A549 (cell line): ENCODE results near the gene NEK1. TPM values are rescaled to one million over a fixed set of nuclear protein-coding genes. Genes with fewer than 3 reads are reported as not detected.

ENCODE experiments used
- ATAC-seq, 2 experiments: fragments of 200-7000 bp in 1 of 2; fragments of >200 bp in 1 of 2; cut with Nextera tagmentation in 1 of 2; cut with Tn5 transposase in 1 of 2; 3 replicates each; pipeline versions ENCODE4 v1.8.0 to v1.9.1; 2018 to 2020; ENCODE audit warnings: mild to moderate bottlenecking in 1 of 2, moderate library complexity in 1 of 2
- CTCF ChIA-PET: fragments of 300-600 bp; sonication (Branson Sonifier 250); formaldehyde crosslinking; extraction: SDS; loops from one replicate; lab custom pipeline; 2021; ENCODE audit warnings: antibody characterized with exemption, inconsistent platforms; lab: Yijun Ruan, JAX
- POLR2A ChIA-PET: fragments of 350-600 bp; formaldehyde crosslinking; extraction: SDS; loops from one replicate; lab custom pipeline; 2021; ENCODE audit warnings: antibody characterized with exemption, inconsistent platforms; lab: Yijun Ruan, JAX
- DNase-seq, 2 experiments: peaks; one replicate each; pipeline versions ENCODE4 v3.0.0 to v3.0.0-alpha.2; 2011 to 2016; ENCODE audit warnings: low read depth in 1 of 2, low spot score in 1 of 2
- FAIRE-seq: peaks from 2 replicates; lab custom pipeline; 2011; peaks lifted over from hg19 to GRCh38; lab: Jason Lieb, UNC
- H3K27ac ChIP-seq, 2 experiments: fragments of >200 bp; sonication (Bioruptor Twin); formaldehyde crosslinking; 3 replicates each; pipeline ENCODE4 v1.5.1; 2016 to 2017
- H3K4me1 ChIP-seq: fragments of >200 bp; sonication (Bioruptor Twin); formaldehyde crosslinking; 3 replicates; pipeline ENCODE4 v1.6.1; 2016
- H3K4me2 ChIP-seq: fragments of >200 bp; sonication (Bioruptor Twin); formaldehyde crosslinking; 3 replicates; pipeline ENCODE4 v1.6.1; 2016
- H3K4me3 ChIP-seq: fragments of >200 bp; sonication (Bioruptor Twin); formaldehyde crosslinking; 3 replicates; pipeline ENCODE4 v1.5.1; 2016
- H3K9me3 ChIP-seq: fragments of >200 bp; sonication (Bioruptor Twin); formaldehyde crosslinking; 3 replicates; pipeline ENCODE4 v1.6.1; 2016
- ATOH8 ChIP-seq: fragments of 250-450 bp; sonication (Bioruptor Pico); IDR thresholded peaks from 2 replicates; pipeline ENCODE4 v1.5.0; 2020; ENCODE audit warnings: low read depth, mild to moderate bottlenecking, moderate library complexity
- BHLHE40 ChIP-seq: IDR thresholded peaks from 2 replicates; pipeline ENCODE4 v1.6.1; 2012; ENCODE audit warnings: low read depth, low read length, inconsistent platforms
- CBX2 ChIP-seq: fragments of 200-600 bp; sonication (generic); IDR thresholded peaks from 2 replicates; pipeline ENCODE4 v1.6.1; 2016; ENCODE audit warnings: low read depth, mild to moderate bottlenecking, borderline replicate concordance
- CTCF ChIP-seq: fragments of >200 bp; sonication (Bioruptor Twin); formaldehyde crosslinking; IDR thresholded peaks from 3 replicates; pipeline ENCODE4 v1.5.1; 2016
- E2F6 ChIP-seq: IDR thresholded peaks from 2 replicates; pipeline ENCODE4 v1.6.1; 2012; ENCODE audit warnings: low read depth, borderline replicate concordance
- FOSB ChIP-seq: fragments of 250-450 bp; sonication (Bioruptor Pico); IDR thresholded peaks from 2 replicates; pipeline ENCODE4 v1.5.0; 2020; ENCODE audit warnings: mild to moderate bottlenecking, moderate library complexity
- FOXS1 ChIP-seq: fragments of 250-450 bp; sonication (Bioruptor Pico); IDR thresholded peaks from 2 replicates; pipeline ENCODE4 v1.5.0; 2020; ENCODE audit warnings: mild to moderate bottlenecking, moderate library complexity
- GATA3 ChIP-seq: IDR thresholded peaks from 2 replicates; pipeline ENCODE4 v1.6.1; 2012; ENCODE audit warnings: borderline replicate concordance
- HMGXB4 ChIP-seq: fragments of 250-450 bp; sonication (Bioruptor Pico); IDR thresholded peaks from 2 replicates; pipeline ENCODE4 v1.5.0; 2021; ENCODE audit warnings: mild to moderate bottlenecking, moderate library complexity, borderline replicate concordance
- HOXB5 ChIP-seq: fragments of 250-450 bp; sonication (Bioruptor Pico); IDR thresholded peaks from 2 replicates; pipeline ENCODE4 v1.5.0; 2020; ENCODE audit warnings: mild to moderate bottlenecking, moderate library complexity
- JUNB ChIP-seq: fragments of >200 bp; sonication (Bioruptor Twin); formaldehyde crosslinking; IDR thresholded peaks from 2 replicates; pipeline ENCODE4 v1.6.1; 2016
- KDM5A ChIP-seq: fragments of 200-600 bp; sonication (generic); IDR thresholded peaks from 2 replicates; pipeline ENCODE4 v1.6.1; 2016; ENCODE audit warnings: antibody characterized with exemption, mild to moderate bottlenecking
- MAZ ChIP-seq: fragments of 150-350 bp; IDR thresholded peaks from 2 replicates; pipeline ENCODE4 v1.6.1; 2014; ENCODE audit warnings: antibody characterized with exemption, low read depth, low read length, borderline replicate concordance
- NPAS2 ChIP-seq: fragments of 250-450 bp; sonication (Bioruptor Pico); IDR thresholded peaks from 2 replicates; pipeline ENCODE4 v1.8.0; 2022; ENCODE audit warnings: mild to moderate bottlenecking, moderate library complexity, borderline replicate concordance
- POLR2A ChIP-seq: IDR thresholded peaks from 2 replicates; pipeline ENCODE4 v1.6.1; 2012; ENCODE audit warnings: mild to moderate bottlenecking, low read length
- REST ChIP-seq: fragments of 200-600 bp; sonication (generic); IDR thresholded peaks from 2 replicates; pipeline ENCODE4 v1.6.1; 2016; ENCODE audit warnings: antibody characterized with exemption, mild to moderate bottlenecking, moderate library complexity
- SMC3 ChIP-seq: fragments of >200 bp; sonication (Bioruptor Twin); formaldehyde crosslinking; IDR thresholded peaks from 3 replicates; pipeline ENCODE4 v1.6.1; 2018; ENCODE audit warnings: inconsistent platforms
- SREBF2 ChIP-seq: fragments of 450-650 bp; IDR thresholded peaks from 2 replicates; pipeline ENCODE4 v1.6.1; 2014; ENCODE audit warnings: mild to moderate bottlenecking, moderate library complexity
- TFCP2L1 ChIP-seq: fragments of 250-450 bp; sonication (Bioruptor Pico); IDR thresholded peaks from 2 replicates; pipeline ENCODE4 v1.5.0; 2021; ENCODE audit warnings: mild to moderate bottlenecking
- WGBS: methylation state at CpG from one replicate; pipeline ENCODE4 v1.1.6; 2017; ENCODE audit errors: missing lambda C conversion rate; 5-methylcytosine and 5-hydroxymethylcytosine counted together
- polyA plus RNA-seq, 4 experiments: library from polyadenylated mRNA; depleted of rRNA in 3 of 4; stranded (reverse); fragments of >200 nt; fragmentation: RNase III in 1 of 4; extraction: RNeasy Plus Mini Kit Qiagen cat#74134 plus additional on column Dnase treatment in 1 of 4; gene quantifications; 2 replicates in 3 of 4; 3 replicates in 1 of 4; pipeline ENCODE4 v1.2.3, GENCODE V29; 2011 to 2017

The NEK1 gene
- polyA plus RNA-seq, 2 of the 4 experiments (the other 2 are of a cell fraction), result 3.2 to 5.8 TPM

GRCh38 chr4:169640261-169640870, 28.0 kb upstream of the NEK1 start:
- POLR2A ChIA-PET, result no interaction called here
- H3K27ac ChIP-seq, result no peak overlapping the region
- no peak for FAIRE-seq

GRCh38 chr4:169634975-169635374, 22.6 kb upstream of the NEK1 start:
- Histone ChIP-seq H3K9me3 (no peaks in the 10 kb centered on the region), H3K4me1 (no peaks in the 10 kb centered on the region), H3K4me3 (no peak overlapping the region), H3K4me2 (no peak overlapping the region), H3K27ac (no peak overlapping the region)
- WGBS, result 90% methylated on average over 1 of the region's 1 CpG
- no peak for DNase-seq
- FAIRE-seq, result no peak
- ChIA-PET CTCF (interaction anchor here (1.1 kb wide), 1 partner anchor 22 kb away, joined by 4 read pairs; no protein-coding TSS in a partner anchor), POLR2A (no interaction called here)
- no peak for TF ChIP-seq KDM5A
- no peak for TF ChIP-seq TFCP2L1 (CRISPR knock-in tag)
- TF ChIP-seq CTCF, result no peak
- no peak for TF ChIP-seq NPAS2
- TF ChIP-seq FOXS1 (CRISPR knock-in tag), result no peak
- TF ChIP-seq JUNB, result no peak
- no peak for TF ChIP-seq HOXB5 (CRISPR knock-in tag)
- TF ChIP-seq E2F6, result no peak
- ATAC-seq, result no peak

More at GRCh38 chr4:169640261-169640870, 28.0 kb upstream of the NEK1 start:
- TF ChIP-seq POLR2A, result no peak
- no peak for TF ChIP-seq E2F6
- TF ChIP-seq MAZ, result no peak
- no peak for TF ChIP-seq REST
- no peak for TF ChIP-seq GATA3
- no peak for TF ChIP-seq HMGXB4 (CRISPR knock-in tag)
- no peak for TF ChIP-seq ATOH8
- TF ChIP-seq SMC3, result no peak
- TF ChIP-seq BHLHE40, result no peak
- no peak for TF ChIP-seq CBX2
- no peak for TF ChIP-seq SREBF2
- TF ChIP-seq HOXB5 (CRISPR knock-in tag), result no peak
- TF ChIP-seq FOSB (CRISPR knock-in tag), result no peak
- H3K4me2 ChIP-seq, result no peak overlapping the region
- no peaks in the 10 kb centered on the region for H3K4me1 ChIP-seq
- CTCF ChIA-PET, result interaction anchor here (1.2 kb wide), 1 partner anchor 11 kb away, joined by 4 read pairs; no protein-coding TSS in a partner anchor
- H3K9me3 ChIP-seq, result no peaks in the 10 kb centered on the region
- no peak overlapping the region for H3K4me3 ChIP-seq
- no peak for ATAC-seq
- DNase-seq, result no peak
